ENCODE results near the gene OR6K2.

- TF ChIP-seq, protein P1, sequence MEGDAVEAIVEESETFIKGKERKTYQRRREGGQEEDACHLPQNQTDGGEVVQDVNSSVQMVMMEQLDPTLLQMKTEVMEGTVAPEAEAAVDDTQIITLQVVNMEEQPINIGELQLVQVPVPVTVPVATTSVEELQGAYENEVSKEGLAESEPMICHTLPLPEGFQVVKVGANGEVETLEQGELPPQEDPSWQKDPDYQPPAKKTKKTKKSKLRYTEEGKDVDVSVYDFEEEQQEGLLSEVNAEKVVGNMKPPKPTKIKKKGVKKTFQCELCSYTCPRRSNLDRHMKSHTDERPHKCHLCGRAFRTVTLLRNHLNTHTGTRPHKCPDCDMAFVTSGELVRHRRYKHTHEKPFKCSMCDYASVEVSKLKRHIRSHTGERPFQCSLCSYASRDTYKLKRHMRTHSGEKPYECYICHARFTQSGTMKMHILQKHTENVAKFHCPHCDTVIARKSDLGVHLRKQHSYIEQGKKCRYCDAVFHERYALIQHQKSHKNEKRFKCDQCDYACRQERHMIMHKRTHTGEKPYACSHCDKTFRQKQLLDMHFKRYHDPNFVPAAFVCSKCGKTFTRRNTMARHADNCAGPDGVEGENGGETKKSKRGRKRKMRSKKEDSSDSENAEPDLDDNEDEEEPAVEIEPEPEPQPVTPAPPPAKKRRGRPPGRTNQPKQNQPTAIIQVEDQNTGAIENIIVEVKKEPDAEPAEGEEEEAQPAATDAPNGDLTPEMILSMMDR (IDR thresholded peaks at IDR 0.05): no peak
- TF ChIP-seq POLR2A (IDR thresholded peaks at IDR 0.05): no peak
These were observed 34.4 kb downstream of the OR6K2 start for GRCh38 chr1:158666037-158666436.

All from prostate gland (tissue), 2 donors.